ENCODE data around the gene TNNT1.

DNA sequence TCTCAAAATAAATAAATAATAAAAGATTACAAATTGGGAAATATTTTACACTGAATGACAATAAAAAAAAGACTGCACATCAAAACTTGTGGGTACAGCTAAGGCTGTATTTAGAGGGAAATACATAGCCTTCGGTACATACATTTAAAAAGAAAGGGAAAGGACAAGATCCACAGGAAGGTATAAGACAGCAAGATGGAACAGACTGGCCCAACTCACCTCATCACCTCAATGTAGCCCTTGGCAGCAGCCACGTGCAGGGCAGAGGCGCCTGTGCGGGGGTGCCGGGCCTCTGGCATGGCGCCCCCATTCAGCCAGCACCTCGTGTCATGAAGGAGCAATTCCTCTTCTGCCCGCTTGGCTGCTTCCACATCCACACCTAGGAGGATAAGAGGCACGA is 45.8 kb downstream of the TNNT1 start:
- TF ChIP-seq CTCF (IDR thresholded peaks at IDR 0.05) (no peak), POLR2A (IDR thresholded peaks at IDR 0.05) (no peak)
